ENCODE measurements around the gene SLC35F4. TPM values are rescaled to one million over a fixed set of nuclear protein-coding genes. Genes with fewer than 3 reads are reported as not detected.

The SLC35F4 gene
- total and polyA plus RNA-seq, 2 of the 4 experiments (the other 2 are of a cell fraction), result not detected

- H2BK120ac ChIP-seq (ENCODE audit: low read depth, low read length), result no peak overlapping the region
- ATAC-seq (ENCODE audit: low read depth), result no peak
- H3K9me3 ChIP-seq (ENCODE audit: control insufficient read depth, insufficient read depth, low read length), result 0 out of 2 replicates have a peak, but pooled peaks cover 2% of the 10 kb centered on the region
- no peak overlapping the region for H4K5ac ChIP-seq (ENCODE audit: low read depth, low read length)
- no peak overlapping the region for H4K8ac ChIP-seq (ENCODE audit: low read depth in 2 of 2, low read length in 2 of 2)
- no peaks in the 10 kb centered on the region for H3K36me3 ChIP-seq (ENCODE audit: control insufficient read depth, insufficient read depth, low read length)
- no peaks in the 10 kb centered on the region for H3K79me1 ChIP-seq (ENCODE audit: low read depth in 1 of 2, low read length in 2 of 2)
- no peak overlapping the region for H3K23ac ChIP-seq (ENCODE audit: low read depth, low read length)
- H2BK20ac ChIP-seq (ENCODE audit: low read depth, low read length), result no peak overlapping the region
- no peak overlapping the region for H3K4ac ChIP-seq (ENCODE audit: low read depth, low read length)
- no peak overlapping the region for H2AK9ac ChIP-seq (replicated peaks; ENCODE audit: low read depth, low read length, poor library complexity)
- dilution Hi-C loops (cut with HindIII; ENCODE audit: low sequenced_read_pairs, unreplicated experiment), result no loop called here
- H4K91ac ChIP-seq (ENCODE audit: insufficient read depth, low read depth, low read length), result no peak overlapping the region
- no peak for DNase-seq
- BruUV-seq (replicated peaks), result no TSS peak
- H3K14ac ChIP-seq (replicated peaks; ENCODE audit: low read depth, low read length), result no peak overlapping the region
- POLR2A ChIA-PET (ENCODE audit: unreplicated experiment), result no interaction called here
- no peak overlapping the region for H3K9ac ChIP-seq (ENCODE audit: low read depth, low read length)
- H2AFZ ChIP-seq (replicated peaks; ENCODE audit: low read length, poor library complexity), result no peak overlapping the region
- H2BK5ac ChIP-seq (ENCODE audit: low read depth, low read length, poor library complexity, severe bottlenecking), result no peak overlapping the region
- H3K27me3 ChIP-seq (ENCODE audit: control insufficient read depth, insufficient read depth, low read length), result no peaks in the 10 kb centered on the region
- no peaks in the 10 kb centered on the region for H3K9me1 ChIP-seq (ENCODE audit: insufficient read depth, low read length)
- no peak overlapping the region for H2BK15ac ChIP-seq (ENCODE audit: low read depth, low read length)
- no peak overlapping the region for H3K56ac ChIP-seq (ENCODE audit: extremely low read depth, insufficient read depth, low read length)
- no peak overlapping the region for H3K4me2 ChIP-seq (ENCODE audit: low read depth, low read length)
- CTCF ChIA-PET, result no interaction called here
- H4K20me1 ChIP-seq (ENCODE audit: insufficient read depth, low read length), result no peaks in the 10 kb centered on the region
- WGBS, 2 experiments (ENCODE audit: extremely low coverage in 2 of 2, insufficient read length in 1 of 2), result no CpG with 5 or more reads among the region's 1 CpG
- no peak overlapping the region for H3K4me3 ChIP-seq (ENCODE audit: insufficient read depth, low read depth, low read length)
- TF ChIP-seq USF2 (IDR thresholded peaks at IDR 0.05; ENCODE audit: low read depth, low read length) (no peak), CEBPB (IDR thresholded peaks at IDR 0.05; ENCODE audit: low read depth, low read length) (no peak), CHD1 (IDR thresholded peaks at IDR 0.05; ENCODE audit: low read depth, low read length) (no peak), SMC3 (IDR thresholded peaks at IDR 0.05; ENCODE audit: low read depth, low read length) (no peak), BHLHE40 (IDR thresholded peaks at IDR 0.05; ENCODE audit: low read depth, low read length) (no peak), FOS (IDR thresholded peaks at IDR 0.05; ENCODE audit: low read depth, low read length) (no peak), RAD21 (IDR thresholded peaks at IDR 0.05; ENCODE audit: low read length) (no peak), POLR2A (IDR thresholded peaks at IDR 0.05; ENCODE audit: low read depth, low read length) (no peak), RFX5 (IDR thresholded peaks at IDR 0.05; ENCODE audit: low read depth, low read length) (no peak), NFE2L2 (IDR thresholded peaks at IDR 0.05; ENCODE audit: low read depth, low read length) (no peak), RCOR1 (IDR thresholded peaks at IDR 0.05; ENCODE audit: insufficient replicate concordance, low read length) (no peak), MXI1 (IDR thresholded peaks at IDR 0.05; ENCODE audit: borderline replicate concordance, low read depth, low read length) (no peak), MAZ (IDR thresholded peaks at IDR 0.05; ENCODE audit: borderline replicate concordance, low read depth, low read length) (no peak), MAFK (IDR thresholded peaks at IDR 0.05; ENCODE audit: low read depth, low read length) (no peak)
- TF ChIP-seq, protein P1, sequence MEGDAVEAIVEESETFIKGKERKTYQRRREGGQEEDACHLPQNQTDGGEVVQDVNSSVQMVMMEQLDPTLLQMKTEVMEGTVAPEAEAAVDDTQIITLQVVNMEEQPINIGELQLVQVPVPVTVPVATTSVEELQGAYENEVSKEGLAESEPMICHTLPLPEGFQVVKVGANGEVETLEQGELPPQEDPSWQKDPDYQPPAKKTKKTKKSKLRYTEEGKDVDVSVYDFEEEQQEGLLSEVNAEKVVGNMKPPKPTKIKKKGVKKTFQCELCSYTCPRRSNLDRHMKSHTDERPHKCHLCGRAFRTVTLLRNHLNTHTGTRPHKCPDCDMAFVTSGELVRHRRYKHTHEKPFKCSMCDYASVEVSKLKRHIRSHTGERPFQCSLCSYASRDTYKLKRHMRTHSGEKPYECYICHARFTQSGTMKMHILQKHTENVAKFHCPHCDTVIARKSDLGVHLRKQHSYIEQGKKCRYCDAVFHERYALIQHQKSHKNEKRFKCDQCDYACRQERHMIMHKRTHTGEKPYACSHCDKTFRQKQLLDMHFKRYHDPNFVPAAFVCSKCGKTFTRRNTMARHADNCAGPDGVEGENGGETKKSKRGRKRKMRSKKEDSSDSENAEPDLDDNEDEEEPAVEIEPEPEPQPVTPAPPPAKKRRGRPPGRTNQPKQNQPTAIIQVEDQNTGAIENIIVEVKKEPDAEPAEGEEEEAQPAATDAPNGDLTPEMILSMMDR (conservative IDR thresholded peaks at IDR 0.05; ENCODE audit: low read depth, low read length), result no peak
- TF ChIP-seq, protein P2, sequence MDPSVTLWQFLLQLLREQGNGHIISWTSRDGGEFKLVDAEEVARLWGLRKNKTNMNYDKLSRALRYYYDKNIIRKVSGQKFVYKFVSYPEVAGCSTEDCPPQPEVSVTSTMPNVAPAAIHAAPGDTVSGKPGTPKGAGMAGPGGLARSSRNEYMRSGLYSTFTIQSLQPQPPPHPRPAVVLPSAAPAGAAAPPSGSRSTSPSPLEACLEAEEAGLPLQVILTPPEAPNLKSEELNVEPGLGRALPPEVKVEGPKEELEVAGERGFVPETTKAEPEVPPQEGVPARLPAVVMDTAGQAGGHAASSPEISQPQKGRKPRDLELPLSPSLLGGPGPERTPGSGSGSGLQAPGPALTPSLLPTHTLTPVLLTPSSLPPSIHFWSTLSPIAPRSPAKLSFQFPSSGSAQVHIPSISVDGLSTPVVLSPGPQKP (IDR thresholded peaks at IDR 0.05; ENCODE audit: borderline replicate concordance, low read depth, low read length), result no peak
- H3K27ac ChIP-seq (ENCODE audit: insufficient read depth, low read length), result no peak overlapping the region
- H3K4me1 ChIP-seq (ENCODE audit: control insufficient read depth, insufficient read depth, low read length), result no peaks in the 10 kb centered on the region
- H3K18ac ChIP-seq (ENCODE audit: low read depth, low read length), result no peak overlapping the region
- intact Hi-C loops (cut with micrococcal nuclease), result no loop called here
- in situ Hi-C loops (cut with MboI; ENCODE audit: low sequenced_read_pairs), result no loop called here
- no peak overlapping the region for H2AK5ac ChIP-seq (ENCODE audit: low read depth, low read length)
Measured at GRCh38 chr14:57735276-57735675, 130.6 kb downstream of the SLC35F4 start.
